IMR-90 (cell line): ENCODE measurements around the gene CEP72. TPM values are rescaled to one million over a fixed set of nuclear protein-coding genes. Genes with fewer than 3 reads are reported as not detected.

Experiments used
- ATAC-seq: fragments of 200-7000 bp; cut with Tn5 transposase; 2 replicates; pipeline ENCODE4 v1.9.1; 2020; ENCODE audit warnings: low read depth, mild to moderate bottlenecking, moderate library complexity
- BruUV-seq: library from RNA; stranded (reverse); fragments of 400-500 nt; replicated peaks from 2 replicates; lab custom pipeline; 2021; lab: Mats Ljungman, UMichigan
- CTCF ChIA-PET: fragments of 300-600 bp; formaldehyde crosslinking; extraction: SDS; loops from one replicate; lab custom pipeline; 2021; ENCODE audit warnings: antibody characterized with exemption; lab: Yijun Ruan, JAX
- POLR2A ChIA-PET: fragments of 300-600 bp; sonication (Branson Sonifier 250); formaldehyde crosslinking; loops from one replicate; lab custom pipeline; 2022; ENCODE audit warnings: antibody characterized with exemption; ENCODE audit not compliant: unreplicated experiment; lab: Charles Lee
- DNase-seq: peaks from one replicate; pipeline ENCODE4 v3.0.0; 2013
- H2AFZ ChIP-seq: replicated peaks from 2 replicates; pipeline ENCODE3; 2013; ENCODE audit warnings: low read length, mild to moderate bottlenecking; ENCODE audit not compliant: poor library complexity
- H2AK5ac ChIP-seq: 2 replicates; pipeline ENCODE4 v1.6.1; 2013; ENCODE audit warnings: low read depth, low read length, inconsistent platforms
- H2AK9ac ChIP-seq: replicated peaks from 2 replicates; pipeline ENCODE3; 2013; ENCODE audit warnings: mild to moderate bottlenecking, low read depth, low read length, moderate library complexity; ENCODE audit not compliant: poor library complexity
- H2BK120ac ChIP-seq: 2 replicates; pipeline ENCODE4 v1.6.1; 2013; ENCODE audit warnings: low read depth, low read length, inconsistent platforms
- H2BK15ac ChIP-seq: 3 replicates; pipeline ENCODE4 v1.6.1; 2013; ENCODE audit warnings: low read depth, low read length, inconsistent platforms
- H2BK20ac ChIP-seq: 2 replicates; pipeline ENCODE4 v1.6.1; 2013; ENCODE audit warnings: low read depth, mild to moderate bottlenecking, inconsistent platforms, low read length, moderate library complexity
- H2BK5ac ChIP-seq: 2 replicates; pipeline ENCODE4 v1.6.1; 2013; ENCODE audit warnings: mild to moderate bottlenecking, low read depth, low read length, inconsistent platforms; ENCODE audit not compliant: poor library complexity, severe bottlenecking
- H3K14ac ChIP-seq: replicated peaks from 2 replicates; pipeline ENCODE4 v1.6.1; 2013; ENCODE audit warnings: low read depth, low read length, inconsistent platforms
- H3K18ac ChIP-seq: 2 replicates; pipeline ENCODE4 v1.6.1; 2013; ENCODE audit warnings: low read depth, low read length, control low read depth
- H3K23ac ChIP-seq: 2 replicates; pipeline ENCODE4 v1.6.1; 2013; ENCODE audit warnings: low read depth, low read length, inconsistent platforms
- H3K27ac ChIP-seq: 2 replicates; pipeline ENCODE4 v1.5.1; 2013; ENCODE audit warnings: mild to moderate bottlenecking, control low read depth, low read length; ENCODE audit not compliant: insufficient read depth
- H3K27me3 ChIP-seq: 2 replicates; pipeline ENCODE4 v1.6.1; 2013; ENCODE audit warnings: low read length; ENCODE audit not compliant: control insufficient read depth, insufficient read depth
- H3K36me3 ChIP-seq: 2 replicates; pipeline ENCODE4 v1.6.1; 2013; ENCODE audit warnings: low read length, mixed read lengths; ENCODE audit not compliant: control insufficient read depth, insufficient read depth
- H3K4ac ChIP-seq: 2 replicates; pipeline ENCODE4 v1.6.1; 2013; ENCODE audit warnings: low read depth, low read length, inconsistent platforms
- H3K4me1 ChIP-seq: 2 replicates; pipeline ENCODE4 v1.6.1; 2013; ENCODE audit warnings: low read length, mixed read lengths; ENCODE audit not compliant: control insufficient read depth, insufficient read depth
- H3K4me2 ChIP-seq: 2 replicates; pipeline ENCODE4 v1.6.1; 2013; ENCODE audit warnings: low read depth, mild to moderate bottlenecking, control low read depth, low read length, moderate library complexity
- H3K4me3 ChIP-seq: 2 replicates; pipeline ENCODE4 v1.5.1; 2013; ENCODE audit warnings: low read depth, mild to moderate bottlenecking, control low read depth, low read length, moderate library complexity; ENCODE audit not compliant: insufficient read depth
- H3K56ac ChIP-seq: 2 replicates; pipeline ENCODE4 v1.6.1; 2013; ENCODE audit warnings: low read length, inconsistent platforms; ENCODE audit not compliant: insufficient read depth; ENCODE audit errors: extremely low read depth
- H3K79me1 ChIP-seq, 2 experiments: 2 replicates each; pipeline ENCODE4 v1.6.1; 2013; ENCODE audit warnings: low read length in 2 of 2, inconsistent platforms in 1 of 2, low read depth in 1 of 2
- H3K9ac ChIP-seq: 2 replicates; pipeline ENCODE4 v1.6.1; 2013; ENCODE audit warnings: low read depth, low read length, control low read depth
- H3K9me1 ChIP-seq: 2 replicates; pipeline ENCODE4 v1.6.1; 2013; ENCODE audit warnings: low read length, inconsistent platforms; ENCODE audit not compliant: insufficient read depth
- H3K9me3 ChIP-seq: 2 replicates; pipeline ENCODE4 v1.6.1; 2013; ENCODE audit warnings: low read length; ENCODE audit not compliant: control insufficient read depth, insufficient read depth
- H4K20me1 ChIP-seq: 2 replicates; pipeline ENCODE4 v1.6.1; 2013; ENCODE audit warnings: low read length, inconsistent platforms; ENCODE audit not compliant: insufficient read depth
- H4K5ac ChIP-seq: 2 replicates; pipeline ENCODE4 v1.6.1; 2013; ENCODE audit warnings: mild to moderate bottlenecking, low read depth, low read length, control low read depth
- H4K8ac ChIP-seq, 2 experiments: 2 replicates each; pipeline ENCODE4 v1.6.1; 2013; ENCODE audit warnings: low read depth in 2 of 2, low read length in 2 of 2, control low read depth in 1 of 2, inconsistent platforms in 1 of 2
- H4K91ac ChIP-seq: 2 replicates; pipeline ENCODE4 v1.6.1; 2013; ENCODE audit warnings: low read depth, low read length, inconsistent platforms; ENCODE audit not compliant: insufficient read depth
- BHLHE40 ChIP-seq: fragments of 150-350 bp; IDR thresholded peaks from 2 replicates; pipeline ENCODE4 v1.6.1; 2016; ENCODE audit warnings: mild to moderate bottlenecking, low read depth, low read length
- CEBPB ChIP-seq: IDR thresholded peaks from 2 replicates; pipeline ENCODE4 v1.6.1; 2012; ENCODE audit warnings: low read depth, low read length, improper control_type of control experiment
- CHD1 ChIP-seq: IDR thresholded peaks from 2 replicates; pipeline ENCODE4 v1.6.1; 2012; ENCODE audit warnings: low read depth, low read length, improper control_type of control experiment
- FOS ChIP-seq: fragments of 150-350 bp; IDR thresholded peaks from 2 replicates; pipeline ENCODE4 v1.6.1; 2016; ENCODE audit warnings: low read depth, low read length
- MAFK ChIP-seq: IDR thresholded peaks from 2 replicates; pipeline ENCODE4 v1.6.1; 2012; ENCODE audit warnings: low read depth, low read length, improper control_type of control experiment
- MAZ ChIP-seq: IDR thresholded peaks from 2 replicates; pipeline ENCODE4 v1.6.1; 2012; ENCODE audit warnings: low read depth, mild to moderate bottlenecking, low read length, improper control_type of control experiment, moderate library complexity, borderline replicate concordance
- MXI1 ChIP-seq: IDR thresholded peaks from 2 replicates; pipeline ENCODE4 v1.6.1; 2012; ENCODE audit warnings: low read depth, mild to moderate bottlenecking, low read length, moderate library complexity, borderline replicate concordance
- NFE2L2 ChIP-seq: fragments of 150-350 bp; IDR thresholded peaks from 2 replicates; pipeline ENCODE4 v1.6.1; 2016; ENCODE audit warnings: low read depth, mild to moderate bottlenecking, low read length
- POLR2A ChIP-seq: IDR thresholded peaks from 2 replicates; pipeline ENCODE4 v1.6.1; 2012; ENCODE audit warnings: mild to moderate bottlenecking, low read depth, low read length
- RAD21 ChIP-seq: IDR thresholded peaks from 2 replicates; pipeline ENCODE4 v1.6.1; 2012; ENCODE audit warnings: low read length, improper control_type of control experiment
- RCOR1 ChIP-seq: IDR thresholded peaks from 2 replicates; pipeline ENCODE4 v1.6.1; 2012; ENCODE audit warnings: mild to moderate bottlenecking, low read length, improper control_type of control experiment; ENCODE audit not compliant: insufficient replicate concordance
- RFX5 ChIP-seq: IDR thresholded peaks from 2 replicates; pipeline ENCODE4 v1.8.0; 2012; ENCODE audit warnings: low read depth, mild to moderate bottlenecking, low read length, moderate library complexity
- SMC3 ChIP-seq: fragments of 150-350 bp; IDR thresholded peaks from 2 replicates; pipeline ENCODE4 v1.6.1; 2016; ENCODE audit warnings: low read depth, mild to moderate bottlenecking, antibody characterized with exemption, low read length, moderate library complexity
- WGBS, 2 experiments: methylation state at CpG; one replicate each; pipeline versions ENCODE4 v1.1.5 to v1.1.7; 2013; ENCODE audit warnings: missing lambda C conversion rate in 2 of 2; ENCODE audit not compliant: insufficient read length in 1 of 2; ENCODE audit errors: extremely low coverage in 2 of 2; 5-methylcytosine and 5-hydroxymethylcytosine counted together
- dilution Hi-C: fragments of 300-500 bp; cut with HindIII; formaldehyde crosslinking; loops from one replicate; pipeline ENCODE4 v1.14.3; 2018; ENCODE audit warnings: low sequenced_read_pairs; ENCODE audit not compliant: unreplicated experiment
- in situ Hi-C: fragments of 300-500 bp; cut with MboI; formaldehyde crosslinking; loops from 3 replicates; pipeline ENCODE4 v1.14.3; 2019; ENCODE audit warnings: low sequenced_read_pairs, inconsistent platforms, mixed read lengths
- intact Hi-C: fragments of 100-400 bp; cut with micrococcal nuclease; formaldehyde crosslinking; loops from 2 replicates; pipeline ENCODE4 v1.10.0; 2022
- polyA plus RNA-seq, 3 experiments: library from polyadenylated mRNA; depleted of rRNA; stranded (reverse); fragments of >200 nt; gene quantifications; 2 replicates each; pipeline ENCODE4 v1.2.3, GENCODE V29; 2012; ENCODE audit warnings: low replicate concordance in 1 of 3
- total RNA-seq: library from RNA; depleted of rRNA; stranded (reverse); fragments of >200 nt; gene quantifications from 2 replicates; pipeline ENCODE4 v1.2.3, GENCODE V29; 2012
- TF ChIP-seq, protein P1 (sequence below): fragments of 150-350 bp; IDR thresholded peaks from 2 replicates; pipeline ENCODE4 v1.6.1; 2016; ENCODE audit warnings: low read depth, mild to moderate bottlenecking, low read length, moderate library complexity, borderline replicate concordance
- TF ChIP-seq, protein P2 (sequence below): conservative IDR thresholded peaks from 2 replicates; pipeline ENCODE4 v1.5.1; 2012; ENCODE audit warnings: mild to moderate bottlenecking, low read depth, low read length, improper control_type of control experiment
- TF ChIP-seq, protein P3 (sequence below): fragments of 150-350 bp; IDR thresholded peaks from 2 replicates; pipeline ENCODE4 v1.6.1; 2017; ENCODE audit warnings: mild to moderate bottlenecking, antibody characterized with exemption, low read length, low read depth

CEP72 gene
- total and polyA plus RNA-seq, 2 of the 4 experiments (the other 2 are of a cell fraction) = 2.9 to 4.3 TPM

DNA sequence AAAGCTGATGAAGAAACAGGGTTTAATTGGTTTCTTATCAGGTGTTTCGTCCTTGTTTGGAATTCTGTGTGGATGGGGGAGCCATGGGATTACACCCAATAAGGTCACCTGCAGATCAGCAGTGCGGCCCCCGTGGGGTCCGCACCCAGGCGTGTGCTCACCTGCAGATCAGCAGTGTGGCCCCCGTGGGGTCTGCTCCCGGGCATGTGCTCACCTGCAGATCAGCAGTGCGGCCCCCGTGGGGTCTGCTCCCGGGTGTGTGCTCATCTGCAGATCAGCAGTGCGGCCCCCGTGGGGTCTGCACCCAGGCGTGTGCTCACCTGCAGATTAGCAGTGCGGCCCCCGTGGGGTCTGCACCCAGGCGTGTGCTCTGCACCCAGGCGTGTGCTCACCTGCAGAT, 41.7 kb upstream of the CEP72 start:
- Histone ChIP-seq H3K23ac (no peak overlapping the region), H3K36me3 (no peaks in the 10 kb centered on the region), H3K79me1 (no peaks in the 10 kb centered on the region), H3K14ac (no peak overlapping the region), H2AK9ac (no peak overlapping the region), H3K4me2 (no peak overlapping the region), H3K27ac (no peak overlapping the region), H3K9me3 (peaks cover 6% of the 10 kb centered on the region; the same call in 1 of the 2 replicates), H4K91ac (no peak overlapping the region), H3K27me3 (peaks cover 61% of the 10 kb centered on the region), H2BK5ac (no peak overlapping the region), H3K4me3 (no peak overlapping the region), H2BK15ac (no peak overlapping the region), H3K9ac (no peak overlapping the region), H3K4ac (no peak overlapping the region), H3K18ac (no peak overlapping the region), H4K20me1 (no peaks in the 10 kb centered on the region), H2BK20ac (no peak overlapping the region), H2AK5ac (no peak overlapping the region), H3K9me1 (no peaks in the 10 kb centered on the region), H3K4me1 (no peaks in the 10 kb centered on the region; the same call in 1 of the 2 replicates), H2AFZ (no peak overlapping the region), H3K56ac (no peak overlapping the region), H4K8ac (no peak overlapping the region), H2BK120ac (no peak overlapping the region), H4K5ac (no peak overlapping the region)
- in situ Hi-C loops = no loop called here
- TF ChIP-seq MXI1 = no peak
- TF ChIP-seq RCOR1 = no peak
- TF ChIP-seq NFE2L2 = no peak
- no peak for TF ChIP-seq BHLHE40
- no peak for TF ChIP-seq RAD21
- TF ChIP-seq FOS = no peak
- TF ChIP-seq MAZ = no peak
- TF ChIP-seq, protein P1, sequence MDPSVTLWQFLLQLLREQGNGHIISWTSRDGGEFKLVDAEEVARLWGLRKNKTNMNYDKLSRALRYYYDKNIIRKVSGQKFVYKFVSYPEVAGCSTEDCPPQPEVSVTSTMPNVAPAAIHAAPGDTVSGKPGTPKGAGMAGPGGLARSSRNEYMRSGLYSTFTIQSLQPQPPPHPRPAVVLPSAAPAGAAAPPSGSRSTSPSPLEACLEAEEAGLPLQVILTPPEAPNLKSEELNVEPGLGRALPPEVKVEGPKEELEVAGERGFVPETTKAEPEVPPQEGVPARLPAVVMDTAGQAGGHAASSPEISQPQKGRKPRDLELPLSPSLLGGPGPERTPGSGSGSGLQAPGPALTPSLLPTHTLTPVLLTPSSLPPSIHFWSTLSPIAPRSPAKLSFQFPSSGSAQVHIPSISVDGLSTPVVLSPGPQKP = no peak
- TF ChIP-seq MAFK = no peak
- TF ChIP-seq CHD1 = no peak
- TF ChIP-seq, protein P2, sequence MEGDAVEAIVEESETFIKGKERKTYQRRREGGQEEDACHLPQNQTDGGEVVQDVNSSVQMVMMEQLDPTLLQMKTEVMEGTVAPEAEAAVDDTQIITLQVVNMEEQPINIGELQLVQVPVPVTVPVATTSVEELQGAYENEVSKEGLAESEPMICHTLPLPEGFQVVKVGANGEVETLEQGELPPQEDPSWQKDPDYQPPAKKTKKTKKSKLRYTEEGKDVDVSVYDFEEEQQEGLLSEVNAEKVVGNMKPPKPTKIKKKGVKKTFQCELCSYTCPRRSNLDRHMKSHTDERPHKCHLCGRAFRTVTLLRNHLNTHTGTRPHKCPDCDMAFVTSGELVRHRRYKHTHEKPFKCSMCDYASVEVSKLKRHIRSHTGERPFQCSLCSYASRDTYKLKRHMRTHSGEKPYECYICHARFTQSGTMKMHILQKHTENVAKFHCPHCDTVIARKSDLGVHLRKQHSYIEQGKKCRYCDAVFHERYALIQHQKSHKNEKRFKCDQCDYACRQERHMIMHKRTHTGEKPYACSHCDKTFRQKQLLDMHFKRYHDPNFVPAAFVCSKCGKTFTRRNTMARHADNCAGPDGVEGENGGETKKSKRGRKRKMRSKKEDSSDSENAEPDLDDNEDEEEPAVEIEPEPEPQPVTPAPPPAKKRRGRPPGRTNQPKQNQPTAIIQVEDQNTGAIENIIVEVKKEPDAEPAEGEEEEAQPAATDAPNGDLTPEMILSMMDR = no peak
- no peak for TF ChIP-seq POLR2A
- TF ChIP-seq RFX5 = no peak
- TF ChIP-seq, protein P3, sequence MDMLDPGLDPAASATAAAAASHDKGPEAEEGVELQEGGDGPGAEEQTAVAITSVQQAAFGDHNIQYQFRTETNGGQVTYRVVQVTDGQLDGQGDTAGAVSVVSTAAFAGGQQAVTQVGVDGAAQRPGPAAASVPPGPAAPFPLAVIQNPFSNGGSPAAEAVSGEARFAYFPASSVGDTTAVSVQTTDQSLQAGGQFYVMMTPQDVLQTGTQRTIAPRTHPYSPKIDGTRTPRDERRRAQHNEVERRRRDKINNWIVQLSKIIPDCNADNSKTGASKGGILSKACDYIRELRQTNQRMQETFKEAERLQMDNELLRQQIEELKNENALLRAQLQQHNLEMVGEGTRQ = no peak
- TF ChIP-seq SMC3 = no peak
- no peak for TF ChIP-seq CEBPB
- 92% methylated on average over 9 of the region's 17 CpGs; no CpG with 5 or more reads in 1 of the 2 experiments for WGBS, 2 experiments
- ChIA-PET CTCF (no interaction called here), POLR2A (no interaction called here)
- intact Hi-C loops = no loop called here
- dilution Hi-C loops = no loop called here
- BruUV-seq = no TSS peak
- no peak for ATAC-seq
- no peak for DNase-seq
